Activated T-cell treated with anti-CD3 and anti-CD28 coated beads for 4 hours (primary cell): ENCODE measurements around the gene IVD.

Experiments used
- DNase-seq: peaks from one replicate; pipeline ENCODE4 v3.0.0-alpha.2; 2020

The IVD gene

GRCh38 chr15:40461958-40462357 lies 56.4 kb downstream of the IVD start:
- DNase-seq: no peak

GRCh38 chr15:40463279-40463678 lies 57.7 kb downstream of the IVD start:
- DNase-seq: no peak

GRCh38 chr15:40463886-40464545 lies 58.4 kb downstream of the IVD start:
- DNase-seq: no peak

- no peak for DNase-seq
Measured at GRCh38 chr15:40464595-40465185, 59.1 kb downstream of the IVD start.

GRCh38 chr15:40465939-40466338 lies 60.3 kb downstream of the IVD start:
- no peak for DNase-seq

GRCh38 chr15:40466426-40467260 lies 61.0 kb downstream of the IVD start:
- DNase-seq: no peak

GRCh38 chr15:40467261-40467615 lies 61.6 kb downstream of the IVD start:
- no peak for DNase-seq

GRCh38 chr15:40468898-40469331 lies 63.3 kb downstream of the IVD start:
- no peak for DNase-seq

GRCh38 chr15:40469776-40470390 lies 64.3 kb downstream of the IVD start:
- no peak for DNase-seq

- peak; percentile 61 for DNase-seq
Measured at GRCh38 chr15:40470423-40471104, 65.0 kb downstream of the IVD start, which contains the start of gene CHST14. TSS of gene CHST14 (plus strand) at chr15:40470984. CDS start at chr15:40471214, 230 bp downstream.
